ENCODE results near the gene ABCF3. TPM values are rescaled to one million over a fixed set of nuclear protein-coding genes. Genes with fewer than 3 reads are reported as not detected.

Gene ABCF3
- total RNA-seq, 1 donor from 2014 or later, result 35.1 TPM

GRCh38 chr3:184242297-184242685 lies 56.3 kb downstream of the ABCF3 start:
- no peak for DNase-seq (ENCODE audit: low read depth)
- TF ChIP-seq CTCF (conservative IDR thresholded peaks at IDR 0.05; ENCODE audit: low read depth, low read length), result no peak

More at GRCh38 chr3:184242297-184242685, 56.3 kb downstream of the ABCF3 start:
- no peak overlapping the region for H3K4me3 ChIP-seq (ENCODE audit: low read depth, low read length)

Other genes with a start within 250 kb of the ABCF3 start
- gene ABCC5, start 168.3 kb upstream of the ABCF3 start, total RNA-seq, result 7.3 and 15.2 TPM in 2 replicates
- not detected in 2 replicates for gene HTR3D, start 154.5 kb upstream of the ABCF3 start, total RNA-seq
- not detected in 2 replicates for gene HTR3C, start 133.2 kb upstream of the ABCF3 start, total RNA-seq
- gene HTR3E, start 89.1 kb upstream of the ABCF3 start, total RNA-seq, result not detected in 2 replicates
- 26.3 and 39.2 TPM in 2 replicates for gene EIF2B5, start 50.8 kb upstream of the ABCF3 start, total RNA-seq
- gene DVL3, start 30.8 kb upstream of the ABCF3 start, total RNA-seq, result 33.5 and 38.2 TPM in 2 replicates
- 274 and 363 TPM in 2 replicates for gene AP2M1, start 11.3 kb upstream of the ABCF3 start, total RNA-seq
- gene VWA5B2, start 43.4 kb downstream of the ABCF3 start, total RNA-seq, result not detected in 2 replicates
- 59.7 and 78.1 TPM in 2 replicates for gene ALG3, start 62.8 kb downstream of the ABCF3 start, total RNA-seq
- gene EEF1AKMT4, start 63.5 kb downstream of the ABCF3 start, total RNA-seq, result 6.2 and 6.6 TPM in 2 replicates
- 0.22 and 0.35 TPM in 2 replicates for gene CAMK2N2, start 75.4 kb downstream of the ABCF3 start, total RNA-seq
- not detected in 2 replicates for gene ECE2, start 89.8 kb downstream of the ABCF3 start, total RNA-seq
- 506 and 1,067 TPM in 2 replicates for gene PSMD2, start 113.0 kb downstream of the ABCF3 start, total RNA-seq
- 313 and 519 TPM in 2 replicates for gene EIF4G1, start 128.4 kb downstream of the ABCF3 start, total RNA-seq
- 21.3 and 22.7 TPM in 2 replicates for gene FAM131A, start 151.4 kb downstream of the ABCF3 start, total RNA-seq
- gene CLCN2, start 175.4 kb downstream of the ABCF3 start, total RNA-seq, result 4.2 and 5.2 TPM in 2 replicates
- 123 and 182 TPM in 2 replicates for gene POLR2H, start 175.5 kb downstream of the ABCF3 start, total RNA-seq
- gene THPO, start 192.0 kb downstream of the ABCF3 start, total RNA-seq, result not detected in 2 replicates
- gene CHRD, start 193.9 kb downstream of the ABCF3 start, total RNA-seq, result not detected in 2 replicates

Data from epithelial cell of proximal tubule (primary cell).